ENCODE results near the gene FIGLA. TPM values are rescaled to one million over a fixed set of nuclear protein-coding genes. Genes with fewer than 3 reads are reported as not detected.
"Not testable (repeated sequence)": the region's sequence is repeated elsewhere in the genome, so short reads cannot be mapped to it uniquely, and the experiment has no call there.

FIGLA gene
- total and polyA plus RNA-seq, 2 donors (not counting 1 experiment from before 2014, with no cell fraction given) = not detected

DNA sequence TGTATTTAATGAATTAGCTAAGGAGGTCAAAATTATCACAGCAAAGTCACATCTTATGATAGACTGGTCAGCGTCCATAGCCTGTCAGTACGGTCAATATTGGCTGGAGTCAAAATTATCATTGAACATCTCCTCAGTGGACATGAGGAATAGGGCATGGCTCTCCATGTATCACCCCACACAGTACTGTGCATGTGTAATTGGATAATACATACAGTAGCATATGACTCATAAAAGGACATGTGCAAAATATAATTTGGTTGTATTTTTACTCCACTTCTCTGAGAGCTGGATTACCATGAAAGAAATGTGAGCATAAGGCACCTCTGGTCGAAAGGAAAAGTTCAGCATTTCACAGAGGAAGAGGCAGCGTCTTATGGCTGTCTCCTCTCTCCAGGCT is 47.4 kb downstream of the FIGLA start:
- Histone ChIP-seq H3K4me3 (replicated peaks in 1 of 4; ENCODE audit: control extremely low read depth in 1 of 4, insufficient read depth in 1 of 4, low read depth in 3 of 4, low read length in 4 of 4) (no peak overlapping the region), H3K4me1 (ENCODE audit: control insufficient read depth, extremely low read depth, insufficient read depth, low read length) (no peaks in the 10 kb centered on the region), H3K9me3 (ENCODE audit: control insufficient read depth, insufficient read depth, low read depth, low read length) (no peaks in the 10 kb centered on the region), H3K79me2 (ENCODE audit: control insufficient read depth, insufficient read depth, low read length) (no peaks in the 10 kb centered on the region), H3K27ac (ENCODE audit: insufficient read depth, low read length) (no peak overlapping the region), H3K36me3 (ENCODE audit: control insufficient read depth, insufficient read depth, low read length) (no peaks in the 10 kb centered on the region), H4K20me1 (ENCODE audit: control insufficient read depth, extremely low read depth, insufficient read depth, low read length) (no peaks in the 10 kb centered on the region), H3K27me3 (ENCODE audit: control insufficient read depth, insufficient read depth, low read length) (no peaks in the 10 kb centered on the region), H3K4me2 (ENCODE audit: extremely low read depth, insufficient read depth, low read length) (no peak overlapping the region), H2AFZ (ENCODE audit: low read length) (no peak overlapping the region), H3K9ac (ENCODE audit: insufficient read depth, low read length) (no peak overlapping the region)
- DNase-seq (ENCODE audit: low read depth in 2 of 2) = no peak
- TF ChIP-seq, protein P1, sequence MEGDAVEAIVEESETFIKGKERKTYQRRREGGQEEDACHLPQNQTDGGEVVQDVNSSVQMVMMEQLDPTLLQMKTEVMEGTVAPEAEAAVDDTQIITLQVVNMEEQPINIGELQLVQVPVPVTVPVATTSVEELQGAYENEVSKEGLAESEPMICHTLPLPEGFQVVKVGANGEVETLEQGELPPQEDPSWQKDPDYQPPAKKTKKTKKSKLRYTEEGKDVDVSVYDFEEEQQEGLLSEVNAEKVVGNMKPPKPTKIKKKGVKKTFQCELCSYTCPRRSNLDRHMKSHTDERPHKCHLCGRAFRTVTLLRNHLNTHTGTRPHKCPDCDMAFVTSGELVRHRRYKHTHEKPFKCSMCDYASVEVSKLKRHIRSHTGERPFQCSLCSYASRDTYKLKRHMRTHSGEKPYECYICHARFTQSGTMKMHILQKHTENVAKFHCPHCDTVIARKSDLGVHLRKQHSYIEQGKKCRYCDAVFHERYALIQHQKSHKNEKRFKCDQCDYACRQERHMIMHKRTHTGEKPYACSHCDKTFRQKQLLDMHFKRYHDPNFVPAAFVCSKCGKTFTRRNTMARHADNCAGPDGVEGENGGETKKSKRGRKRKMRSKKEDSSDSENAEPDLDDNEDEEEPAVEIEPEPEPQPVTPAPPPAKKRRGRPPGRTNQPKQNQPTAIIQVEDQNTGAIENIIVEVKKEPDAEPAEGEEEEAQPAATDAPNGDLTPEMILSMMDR (conservative IDR thresholded peaks at IDR 0.05 in 1 of 2, IDR thresholded peaks at IDR 0.05 in 1 of 2; ENCODE audit: low read depth in 1 of 2, low read length in 2 of 2) = no peak
- no peak for TF ChIP-seq EZH2 (IDR thresholded peaks at IDR 0.05; ENCODE audit: low read length, missing control alignments)

DNA sequence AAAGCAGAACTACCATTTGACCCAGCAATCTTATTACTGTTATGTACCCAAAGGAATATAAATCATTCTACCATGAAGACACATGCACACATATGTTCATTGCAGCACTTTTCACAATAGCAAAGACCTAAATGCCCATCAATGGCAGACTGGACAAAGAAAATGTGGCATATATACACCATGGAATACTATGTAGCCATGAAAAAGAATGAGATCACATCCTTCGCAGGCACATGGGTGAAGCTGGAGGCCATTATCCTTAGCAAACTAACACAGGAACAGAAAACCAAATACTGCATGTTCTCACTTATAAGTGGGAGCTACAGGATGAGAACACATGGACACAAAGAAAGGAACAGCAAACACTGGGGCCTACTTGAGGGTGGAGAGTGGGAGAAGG is 51.0 kb downstream of the FIGLA start:
- H3K36me3 ChIP-seq (ENCODE audit: control insufficient read depth, insufficient read depth, low read length); DNase-seq (ENCODE audit: low read depth in 2 of 2); H3K4me2 ChIP-seq (ENCODE audit: extremely low read depth, insufficient read depth, low read length); H3K4me3 ChIP-seq (replicated peaks in 1 of 4; ENCODE audit: control extremely low read depth in 1 of 4, insufficient read depth in 1 of 4, low read depth in 3 of 4, low read length in 4 of 4); H4K20me1 ChIP-seq (ENCODE audit: control insufficient read depth, extremely low read depth, insufficient read depth, low read length); H2AFZ ChIP-seq (ENCODE audit: low read length); H3K4me1 ChIP-seq (ENCODE audit: control insufficient read depth, extremely low read depth, insufficient read depth, low read length); H3K27ac ChIP-seq (ENCODE audit: insufficient read depth, low read length); H3K9ac ChIP-seq (ENCODE audit: insufficient read depth, low read length); H3K27me3 ChIP-seq (ENCODE audit: control insufficient read depth, insufficient read depth, low read length); H3K79me2 ChIP-seq (ENCODE audit: control insufficient read depth, insufficient read depth, low read length); H3K9me3 ChIP-seq (ENCODE audit: control insufficient read depth, insufficient read depth, low read depth, low read length): not testable (repeated sequence)

DNA sequence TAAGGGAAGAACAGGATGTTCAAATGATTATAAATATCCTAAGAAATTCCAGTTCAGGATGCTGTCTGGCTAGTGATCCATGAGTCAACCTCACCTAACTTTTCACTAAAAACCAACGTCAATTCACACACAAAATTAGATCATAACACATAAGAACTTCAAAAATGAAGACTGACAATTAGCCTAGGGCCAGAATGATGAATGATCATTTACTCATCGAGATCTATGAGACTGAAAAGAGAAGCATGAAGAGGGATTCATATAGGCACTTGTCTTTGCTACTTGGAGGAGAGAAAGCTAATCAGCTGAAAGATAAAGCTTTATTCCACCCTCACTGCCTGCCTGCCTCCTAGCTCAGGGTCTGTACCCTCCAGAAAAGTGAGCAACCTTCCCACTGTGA is 52.3 kb downstream of the FIGLA start:
- DNase-seq (ENCODE audit: low read depth in 2 of 2) = peak in 1 of 2 donors; percentile 15
- no peak overlapping the region for H2AFZ ChIP-seq (ENCODE audit: low read length)
- TF ChIP-seq, protein P1 (conservative IDR thresholded peaks at IDR 0.05 in 1 of 2, IDR thresholded peaks at IDR 0.05 in 1 of 2; ENCODE audit: low read depth in 1 of 2, low read length in 2 of 2) = no peak
- TF ChIP-seq EZH2 (IDR thresholded peaks at IDR 0.05; ENCODE audit: low read length, missing control alignments) = no peak
- no peaks in the 10 kb centered on the region for H4K20me1 ChIP-seq (ENCODE audit: control insufficient read depth, extremely low read depth, insufficient read depth, low read length)
- no peak overlapping the region for H3K27ac ChIP-seq (ENCODE audit: insufficient read depth, low read length)
- no peak overlapping the region for H3K4me2 ChIP-seq (ENCODE audit: extremely low read depth, insufficient read depth, low read length)
- no peaks in the 10 kb centered on the region for H3K36me3 ChIP-seq (ENCODE audit: control insufficient read depth, insufficient read depth, low read length)
- no peak overlapping the region for H3K9ac ChIP-seq (ENCODE audit: insufficient read depth, low read length)
- H3K79me2 ChIP-seq (ENCODE audit: control insufficient read depth, insufficient read depth, low read length) = no peaks in the 10 kb centered on the region
- H3K9me3 ChIP-seq (ENCODE audit: control insufficient read depth, insufficient read depth, low read depth, low read length) = no peaks in the 10 kb centered on the region
- no peak overlapping the region for H3K4me3 ChIP-seq (replicated peaks in 1 of 4; ENCODE audit: control extremely low read depth in 1 of 4, insufficient read depth in 1 of 4, low read depth in 3 of 4, low read length in 4 of 4)
- no peaks in the 10 kb centered on the region for H3K27me3 ChIP-seq (ENCODE audit: control insufficient read depth, insufficient read depth, low read length)
- no peaks in the 10 kb centered on the region for H3K4me1 ChIP-seq (ENCODE audit: control insufficient read depth, extremely low read depth, insufficient read depth, low read length)
